DOHH2 (cell line): ENCODE data around the gene PRKAG3.

Source experiments
- H3F3A ChIP-seq: fragments of 200-600 bp; sonication (generic), shearing (Covaris generic); 2 replicates; pipeline ENCODE4 v1.6.0; 2016; ENCODE audit warnings: antibody characterized with exemption, mild to moderate bottlenecking; ENCODE audit not compliant: control insufficient read depth, insufficient read depth
- H3K27ac ChIP-seq: fragments of 200-600 bp; sonication (generic); 2 replicates; pipeline ENCODE4 v1.5.1; 2014; ENCODE audit warnings: low read depth, mild to moderate bottlenecking, low read length, moderate library complexity
- H3K27me3 ChIP-seq: fragments of 200-600 bp; sonication (generic); 2 replicates; pipeline ENCODE4 v1.6.1; 2014; ENCODE audit warnings: mild to moderate bottlenecking, low read length, mixed read lengths; ENCODE audit not compliant: control insufficient read depth
- H3K36me3 ChIP-seq: fragments of 200-600 bp; sonication (generic); 2 replicates; pipeline ENCODE4 v1.6.1; 2014; ENCODE audit warnings: mild to moderate bottlenecking, low read length, moderate library complexity, mixed read lengths; ENCODE audit not compliant: control insufficient read depth
- H3K4me1 ChIP-seq: fragments of 200-600 bp; sonication (generic); 2 replicates; pipeline ENCODE4 v1.6.1; 2014; ENCODE audit warnings: mild to moderate bottlenecking, low read length, mixed read lengths; ENCODE audit not compliant: control insufficient read depth
- H3K4me2 ChIP-seq: fragments of 200-600 bp; sonication (generic); 2 replicates; pipeline ENCODE4 v1.6.0; 2014; ENCODE audit warnings: mild to moderate bottlenecking, low read length, moderate library complexity
- H3K4me3 ChIP-seq: fragments of 200-600 bp; sonication (generic); 2 replicates; pipeline ENCODE4 v1.5.1; 2014; ENCODE audit warnings: mild to moderate bottlenecking, low read length, mixed read lengths
- H3K79me2 ChIP-seq: fragments of 200-600 bp; sonication (generic); 2 replicates; pipeline ENCODE4 v1.6.1; 2014; ENCODE audit warnings: mild to moderate bottlenecking, low read length, mixed read lengths; ENCODE audit not compliant: control insufficient read depth
- H3K9me2 ChIP-seq: fragments of 200-600 bp; sonication (generic); replicated peaks from 2 replicates; pipeline ENCODE4 v1.6.1; 2014; ENCODE audit warnings: mild to moderate bottlenecking, low read length, mixed read lengths; ENCODE audit not compliant: control insufficient read depth
- H3K9me3 ChIP-seq: fragments of 200-600 bp; sonication (generic); 2 replicates; pipeline ENCODE4 v1.6.1; 2014; ENCODE audit warnings: antibody characterized with exemption, low read length, mixed read lengths; ENCODE audit not compliant: control insufficient read depth, insufficient read depth
- H4K20me1 ChIP-seq: fragments of 200-600 bp; sonication (generic); 2 replicates; pipeline ENCODE4 v1.6.0; 2014; ENCODE audit warnings: low read depth, mild to moderate bottlenecking, antibody characterized with exemption, low read length, moderate library complexity; ENCODE audit not compliant: control insufficient read depth, insufficient read depth
- EZH2phosphoT487 ChIP-seq: fragments of 200-600 bp; sonication (generic); IDR thresholded peaks from 2 replicates; pipeline ENCODE4 v1.6.1; 2017; ENCODE audit warnings: borderline replicate concordance, mild to moderate bottlenecking, antibody characterized with exemption, low read length, moderate library complexity, mixed read lengths
- TF ChIP-seq, protein P1 (sequence below): fragments of 200-600 bp; sonication (generic); IDR thresholded peaks from one replicate; pipeline ENCODE4 v1.5.1; 2014; ENCODE audit warnings: antibody characterized with exemption, mild to moderate bottlenecking, low read depth, low read length; ENCODE audit not compliant: poor library complexity, severe bottlenecking

The PRKAG3 gene

DNA sequence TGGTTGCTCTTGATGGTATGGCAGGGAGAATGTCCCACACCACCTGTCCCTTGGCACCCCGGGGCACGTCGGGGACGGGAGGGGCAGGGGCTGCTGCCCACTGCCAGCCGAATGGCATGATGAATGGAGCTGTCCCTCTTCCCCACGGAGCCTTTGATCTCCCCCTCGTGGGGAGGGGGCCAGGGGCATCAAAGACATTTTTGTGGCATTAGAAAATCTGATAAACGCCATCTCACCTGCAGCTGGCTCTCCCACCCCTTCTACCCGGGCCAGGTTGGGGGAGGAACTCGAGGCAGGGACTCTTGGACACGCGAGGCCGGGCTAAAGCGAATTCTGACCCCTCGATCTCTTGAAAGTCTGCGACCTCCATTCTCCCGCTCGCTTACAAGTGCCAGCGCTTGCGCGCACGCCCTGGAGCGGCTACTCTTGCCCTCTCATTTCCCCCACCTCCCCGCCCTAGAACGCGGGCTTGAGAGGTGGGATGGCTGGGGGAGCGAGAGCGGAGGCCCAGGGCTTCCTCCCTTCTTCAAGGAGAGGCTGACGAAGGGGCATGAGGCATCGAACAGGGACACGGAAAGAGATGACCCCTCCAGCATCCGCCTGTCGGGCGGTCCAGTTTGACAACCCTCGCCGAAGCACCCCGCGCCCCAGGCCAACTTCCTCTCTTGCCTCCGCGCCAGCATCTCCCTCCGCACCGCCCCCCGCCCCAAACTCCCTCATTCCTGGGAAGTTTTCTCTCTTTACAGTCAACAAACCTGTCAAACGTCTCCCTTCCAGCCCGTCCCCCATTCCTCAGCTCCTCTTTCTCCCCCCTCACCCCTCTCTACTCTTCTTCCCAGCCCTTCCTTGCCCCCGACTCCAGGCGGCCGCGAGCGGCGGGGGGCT is 27.3 kb upstream of the PRKAG3 start:
- H4K20me1 ChIP-seq, result no peaks in the 10 kb centered on the region
- no peaks in the 10 kb centered on the region for H3K36me3 ChIP-seq
- H3K27ac ChIP-seq, result no peak overlapping the region
- peaks cover 5% of the 10 kb centered on the region; the same call in 1 of the 2 replicates for H3K4me1 ChIP-seq
- H3K79me2 ChIP-seq, result no peaks in the 10 kb centered on the region
- H3K4me3 ChIP-seq, result no peak overlapping the region
- H3K9me3 ChIP-seq, result no peaks in the 10 kb centered on the region
- H3K9me2 ChIP-seq, result no peaks in the 10 kb centered on the region
- 0 out of 2 replicates have a peak, but pooled peaks have one; percentile 22 for TF ChIP-seq EZH2phosphoT487
- TF ChIP-seq, protein P1, sequence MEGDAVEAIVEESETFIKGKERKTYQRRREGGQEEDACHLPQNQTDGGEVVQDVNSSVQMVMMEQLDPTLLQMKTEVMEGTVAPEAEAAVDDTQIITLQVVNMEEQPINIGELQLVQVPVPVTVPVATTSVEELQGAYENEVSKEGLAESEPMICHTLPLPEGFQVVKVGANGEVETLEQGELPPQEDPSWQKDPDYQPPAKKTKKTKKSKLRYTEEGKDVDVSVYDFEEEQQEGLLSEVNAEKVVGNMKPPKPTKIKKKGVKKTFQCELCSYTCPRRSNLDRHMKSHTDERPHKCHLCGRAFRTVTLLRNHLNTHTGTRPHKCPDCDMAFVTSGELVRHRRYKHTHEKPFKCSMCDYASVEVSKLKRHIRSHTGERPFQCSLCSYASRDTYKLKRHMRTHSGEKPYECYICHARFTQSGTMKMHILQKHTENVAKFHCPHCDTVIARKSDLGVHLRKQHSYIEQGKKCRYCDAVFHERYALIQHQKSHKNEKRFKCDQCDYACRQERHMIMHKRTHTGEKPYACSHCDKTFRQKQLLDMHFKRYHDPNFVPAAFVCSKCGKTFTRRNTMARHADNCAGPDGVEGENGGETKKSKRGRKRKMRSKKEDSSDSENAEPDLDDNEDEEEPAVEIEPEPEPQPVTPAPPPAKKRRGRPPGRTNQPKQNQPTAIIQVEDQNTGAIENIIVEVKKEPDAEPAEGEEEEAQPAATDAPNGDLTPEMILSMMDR, result no peak
- H3K4me2 ChIP-seq, result no peak overlapping the region
- H3F3A ChIP-seq, result no peaks in the 10 kb centered on the region
- H3K27me3 ChIP-seq, result peaks cover 76% of the 10 kb centered on the region

DNA sequence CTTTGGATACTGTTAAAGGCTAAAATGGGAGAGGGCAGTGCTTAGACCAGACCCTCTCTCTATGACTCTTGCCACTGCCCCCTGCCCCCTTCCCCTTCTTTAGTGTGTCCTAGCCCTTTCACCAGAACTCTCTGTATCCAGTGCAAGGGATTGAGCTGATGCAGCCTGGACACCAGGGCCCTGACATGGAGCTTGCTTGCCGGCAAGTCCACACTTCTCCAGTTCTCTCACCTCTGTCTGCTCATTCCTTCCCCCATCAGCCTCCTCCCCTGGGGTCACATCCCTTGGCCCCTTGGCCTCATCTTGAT is 26.5 kb upstream of the PRKAG3 start:
- peaks cover 78% of the 10 kb centered on the region for H3K27me3 ChIP-seq
- H3K9me3 ChIP-seq, result no peaks in the 10 kb centered on the region
- no peaks in the 10 kb centered on the region for H3K9me2 ChIP-seq
- H3F3A ChIP-seq, result no peaks in the 10 kb centered on the region
- TF ChIP-seq, protein P1, result no peak
- no peak for TF ChIP-seq EZH2phosphoT487
- H3K4me2 ChIP-seq, result no peak overlapping the region
- no peaks in the 10 kb centered on the region for H3K79me2 ChIP-seq
- H4K20me1 ChIP-seq, result no peaks in the 10 kb centered on the region
- H3K27ac ChIP-seq, result no peak overlapping the region
- peaks cover 5% of the 10 kb centered on the region; the same call in 1 of the 2 replicates for H3K4me1 ChIP-seq
- H3K36me3 ChIP-seq, result no peaks in the 10 kb centered on the region
- no peak overlapping the region for H3K4me3 ChIP-seq

- H3K27me3 ChIP-seq, result peaks cover 77% of the 10 kb centered on the region
- H4K20me1 ChIP-seq, result no peaks in the 10 kb centered on the region
- H3K36me3 ChIP-seq, result no peaks in the 10 kb centered on the region
- no peak overlapping the region for H3K4me2 ChIP-seq
- H3F3A ChIP-seq, result no peaks in the 10 kb centered on the region
- peaks cover 5% of the 10 kb centered on the region; the same call in 1 of the 2 replicates for H3K4me1 ChIP-seq
- H3K9me3 ChIP-seq, result no peaks in the 10 kb centered on the region
- no peak overlapping the region for H3K4me3 ChIP-seq
- no peaks in the 10 kb centered on the region for H3K9me2 ChIP-seq
- no peak overlapping the region for H3K27ac ChIP-seq
- TF ChIP-seq, protein P1, result no peak
- TF ChIP-seq EZH2phosphoT487, result no peak
- no peaks in the 10 kb centered on the region for H3K79me2 ChIP-seq
Measured at GRCh38 chr2:218857371-218858137, 26.0 kb upstream of the PRKAG3 start.
